Mesodermal cell (in vitro differentiated cells): ENCODE data around the gene PAFAH1B2.

Experiments used
- H3K27ac ChIP-seq: 2 replicates; pipeline ENCODE4 v1.7.0; 2013; ENCODE audit warnings: mild to moderate bottlenecking, low read depth, low read length, moderate library complexity; ENCODE audit not compliant: severe bottlenecking
- H3K36me3 ChIP-seq: 2 replicates; pipeline ENCODE4 v1.7.1; 2013; ENCODE audit warnings: mild to moderate bottlenecking, low read length, moderate library complexity; ENCODE audit not compliant: control insufficient read depth, insufficient read depth
- H3K4me1 ChIP-seq: one replicate; pipeline ENCODE4 v1.7.1; 2013; ENCODE audit warnings: mild to moderate bottlenecking, low read length; ENCODE audit not compliant: insufficient read depth, control insufficient read depth, poor library complexity, severe bottlenecking
- H3K4me3 ChIP-seq: 2 replicates; pipeline ENCODE4 v1.7.0; 2013; ENCODE audit warnings: low read length, control low read depth, mild to moderate bottlenecking; ENCODE audit not compliant: insufficient read depth, poor library complexity, severe bottlenecking; ENCODE audit errors: extremely low read depth
- H3K9me3 ChIP-seq: 2 replicates; pipeline ENCODE4 v1.7.1; 2013; ENCODE audit warnings: mild to moderate bottlenecking, low read length, moderate library complexity; ENCODE audit not compliant: control insufficient read depth
- WGBS, 2 experiments: methylation state at CpG; one replicate each; pipeline ENCODE4 v1.1.5; 2013; ENCODE audit warnings: missing lambda C conversion rate in 2 of 2; ENCODE audit not compliant: insufficient coverage in 2 of 2; 5-methylcytosine and 5-hydroxymethylcytosine counted together

The PAFAH1B2 gene

DNA sequence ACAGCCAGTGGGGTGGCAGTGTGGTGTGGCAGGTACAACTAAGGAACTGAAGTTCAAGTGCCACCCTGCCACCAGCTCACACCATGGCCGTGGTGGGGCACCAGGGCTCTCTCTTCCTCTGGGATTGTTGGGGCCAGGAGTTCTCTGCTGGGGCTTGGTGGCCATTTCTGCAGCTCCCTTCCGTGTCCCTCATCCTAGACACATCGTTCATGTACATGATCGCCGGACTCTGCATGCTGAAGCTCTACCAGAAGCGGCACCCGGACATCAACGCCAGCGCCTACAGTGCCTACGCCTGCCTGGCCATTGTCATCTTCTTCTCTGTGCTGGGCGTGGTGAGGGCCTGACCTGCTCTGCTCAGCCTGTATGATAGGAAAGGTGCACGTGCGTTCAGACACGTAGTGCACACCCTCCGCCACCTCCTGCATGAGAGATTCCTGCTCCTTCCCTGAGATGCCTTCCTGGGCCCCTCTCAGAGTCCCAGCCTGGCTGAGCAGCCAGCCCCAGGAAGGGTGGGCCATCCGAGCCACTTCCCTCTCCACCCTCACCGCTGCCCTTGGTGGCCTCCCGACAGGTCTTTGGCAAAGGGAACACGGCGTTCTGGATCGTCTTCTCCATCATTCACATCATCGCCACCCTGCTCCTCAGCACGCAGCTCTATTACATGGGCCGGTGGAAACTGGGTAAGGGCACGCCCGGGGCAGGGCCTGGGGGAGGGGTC lies 47.8 kb downstream of the PAFAH1B2 start:
- Histone ChIP-seq H3K4me1 (no peaks in the 10 kb centered on the region), H3K4me3 (no peak overlapping the region), H3K36me3 (peaks cover 64% of the 10 kb centered on the region)

DNA sequence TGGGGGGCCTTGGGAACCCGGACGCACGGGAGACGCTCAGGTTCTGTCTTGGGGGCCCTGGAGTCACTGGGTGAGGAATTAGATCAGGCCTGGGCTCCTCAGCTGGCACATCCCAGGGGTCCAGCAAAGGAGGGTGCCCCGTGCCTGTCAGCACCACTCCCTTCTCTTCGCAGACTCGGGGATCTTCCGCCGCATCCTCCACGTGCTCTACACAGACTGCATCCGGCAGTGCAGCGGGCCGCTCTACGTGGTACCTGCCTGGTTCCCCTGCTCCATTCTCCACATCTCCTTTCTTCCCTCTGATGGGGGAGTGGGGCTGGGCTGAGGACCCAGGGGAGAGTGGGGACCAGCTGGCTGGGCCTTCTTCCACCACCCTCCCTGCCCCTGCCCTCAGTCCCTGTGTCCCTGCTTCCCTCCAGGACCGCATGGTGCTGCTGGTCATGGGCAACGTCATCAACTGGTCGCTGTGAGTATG lies 48.4 kb downstream of the PAFAH1B2 start:
- Histone ChIP-seq H3K27ac (no peak overlapping the region), H3K4me3 (no peak overlapping the region), H3K36me3 (peaks cover 58% of the 10 kb centered on the region), H3K4me1 (no peaks in the 10 kb centered on the region), H3K9me3 (no peaks in the 10 kb centered on the region)
- WGBS, 2 experiments = 95% methylated on average over 11 to 14 of the region's 17 CpGs

More for the DNA sequence above, 47.8 kb downstream of the PAFAH1B2 start:
- Histone ChIP-seq H3K27ac (no peak overlapping the region), H3K9me3 (no peaks in the 10 kb centered on the region)
- 96 to 98% methylated on average over 21 to 22 of the region's 26 CpGs for WGBS, 2 experiments

DNA sequence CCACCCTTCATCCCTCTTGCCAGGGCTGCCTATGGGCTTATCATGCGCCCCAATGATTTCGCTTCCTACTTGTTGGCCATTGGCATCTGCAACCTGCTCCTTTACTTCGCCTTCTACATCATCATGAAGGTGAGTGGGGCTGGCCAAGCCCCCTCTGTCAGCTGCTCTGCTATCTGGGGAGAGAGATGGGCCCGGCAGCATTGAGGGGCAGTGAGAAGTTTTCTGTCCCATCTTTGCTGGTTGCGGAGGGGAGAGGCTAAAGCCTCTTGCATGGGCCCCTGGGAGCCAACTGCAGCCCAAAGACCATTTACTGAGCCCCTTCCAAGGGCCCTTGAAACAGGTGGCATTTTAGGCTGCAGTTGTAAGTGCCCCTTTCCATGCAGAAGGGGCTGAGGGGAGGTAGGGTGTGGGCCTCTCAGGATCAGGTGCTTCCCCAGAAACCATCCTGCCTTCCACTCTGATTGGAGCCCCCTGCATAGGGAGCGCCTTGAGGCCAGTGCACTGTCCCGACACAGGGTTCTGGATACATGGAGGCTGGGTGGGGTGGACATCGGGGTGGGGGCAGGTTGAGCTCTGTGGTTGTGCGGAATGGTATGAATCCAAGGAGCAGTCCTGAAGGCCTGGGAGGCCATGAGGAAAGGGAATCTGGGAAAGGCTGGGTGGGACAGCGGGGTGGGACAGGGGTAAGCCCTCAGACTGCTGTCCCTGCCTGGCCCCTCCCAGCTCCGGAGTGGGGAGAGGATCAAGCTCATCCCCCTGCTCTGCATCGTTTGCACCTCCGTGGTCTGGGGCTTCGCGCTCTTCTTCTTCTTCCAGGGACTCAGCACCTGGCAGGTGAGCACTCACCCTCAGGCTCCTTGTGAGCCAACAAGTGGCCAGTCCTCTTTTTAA lies 49.3 kb downstream of the PAFAH1B2 start:
- no peaks in the 10 kb centered on the region for H3K9me3 ChIP-seq
- 94 to 97% methylated on average over 10 to 14 of the region's 15 CpGs for WGBS, 2 experiments
- H3K4me3 ChIP-seq = no peak overlapping the region
- no peak overlapping the region for H3K27ac ChIP-seq
- peaks cover 50% of the 10 kb centered on the region for H3K36me3 ChIP-seq
- H3K4me1 ChIP-seq = peaks cover 5% of the 10 kb centered on the region

DNA sequence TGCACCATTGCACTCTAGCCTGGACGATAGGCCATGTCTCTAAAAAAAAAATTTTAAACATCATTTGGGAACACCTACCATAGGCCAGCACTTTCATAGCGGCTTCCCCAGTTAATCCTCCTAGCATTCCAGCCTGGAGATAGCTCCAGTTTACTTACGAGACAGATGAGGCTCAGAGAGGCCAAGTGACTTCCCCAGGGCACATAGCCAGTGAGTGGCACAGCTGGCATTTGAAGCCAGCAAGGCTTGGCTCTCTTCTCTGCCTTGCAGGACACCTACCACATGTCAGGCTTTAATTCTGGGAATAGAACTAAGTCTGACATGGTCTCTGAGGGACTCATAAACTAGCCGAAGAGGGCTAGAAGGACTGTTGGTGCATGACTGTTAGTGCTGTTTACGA lies 50.2 kb downstream of the PAFAH1B2 start:
- peaks cover 41% of the 10 kb centered on the region for H3K36me3 ChIP-seq
- peaks cover 8% of the 10 kb centered on the region for H3K4me1 ChIP-seq
- no peaks in the 10 kb centered on the region for H3K9me3 ChIP-seq
- 89 to 92% methylated on average over 4 to 5 of the region's 5 CpGs for WGBS, 2 experiments
- no peak overlapping the region for H3K27ac ChIP-seq
- no peak overlapping the region for H3K4me3 ChIP-seq

DNA sequence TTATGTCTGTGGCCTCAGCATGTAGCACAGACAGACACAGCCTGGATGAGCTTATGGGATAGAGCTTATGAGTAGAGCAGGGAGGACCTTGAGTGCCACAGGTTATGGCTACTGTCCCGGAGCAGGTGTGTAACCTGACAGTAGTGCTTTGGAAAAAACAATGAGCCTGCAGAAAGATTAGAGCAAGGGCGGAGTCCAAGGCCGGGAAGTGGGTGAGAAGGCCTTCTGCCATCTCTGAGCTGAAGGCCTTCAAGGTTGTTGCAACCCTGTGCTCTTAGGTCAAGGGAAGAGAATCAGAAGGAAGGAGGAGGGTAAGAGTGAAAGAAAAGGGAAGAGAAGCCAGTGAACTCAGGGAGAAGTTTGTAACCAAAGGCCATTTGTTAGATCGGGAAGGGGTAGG lies 51.2 kb downstream of the PAFAH1B2 start:
- WGBS, 2 experiments = 93 to 94% methylated on average over 4 of the region's 4 CpGs
- Histone ChIP-seq H3K27ac (no peak overlapping the region), H3K4me1 (peaks cover 8% of the 10 kb centered on the region), H3K36me3 (peaks cover 32% of the 10 kb centered on the region), H3K4me3 (no peak overlapping the region), H3K9me3 (no peaks in the 10 kb centered on the region)

DNA sequence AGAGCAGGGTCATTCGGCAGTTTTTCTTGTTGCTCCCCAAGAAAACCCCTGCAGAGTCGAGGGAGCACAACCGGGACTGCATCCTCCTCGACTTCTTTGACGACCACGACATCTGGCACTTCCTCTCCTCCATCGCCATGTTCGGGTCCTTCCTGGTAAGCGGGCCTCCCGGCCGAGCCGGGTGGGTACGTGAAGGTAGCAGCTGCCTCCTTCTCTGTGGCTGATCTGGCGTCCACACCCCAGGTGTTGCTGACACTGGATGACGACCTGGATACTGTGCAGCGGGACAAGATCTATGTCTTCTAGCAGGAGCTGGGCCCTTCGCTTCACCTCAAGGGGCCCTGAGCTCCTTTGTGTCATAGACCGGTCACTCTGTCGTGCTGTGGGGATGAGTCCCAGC lies 51.7 kb downstream of the PAFAH1B2 start:
- Histone ChIP-seq H3K4me3 (no peak overlapping the region), H3K27ac (no peak overlapping the region), H3K9me3 (no peaks in the 10 kb centered on the region), H3K4me1 (peaks cover 13% of the 10 kb centered on the region), H3K36me3 (peaks cover 28% of the 10 kb centered on the region)
- WGBS, 2 experiments = 94 to 95% methylated on average over 19 of the region's 19 CpGs

GRCh38 chr11:117197006-117197405 lies 52.9 kb downstream of the PAFAH1B2 start:
- 90 to 98% methylated on average over 2 to 5 of the region's 7 CpGs for WGBS, 2 experiments
- Histone ChIP-seq H3K4me1 (peaks cover 23% of the 10 kb centered on the region), H3K9me3 (no peaks in the 10 kb centered on the region), H3K27ac (no peak overlapping the region), H3K4me3 (no peak overlapping the region), H3K36me3 (peaks cover 28% of the 10 kb centered on the region)

- Histone ChIP-seq H3K36me3 (peaks cover 32% of the 10 kb centered on the region), H3K27ac (peak overlapping the region; percentile 83), H3K9me3 (no peaks in the 10 kb centered on the region), H3K4me3 (no peak overlapping the region), H3K4me1 (peaks cover 31% of the 10 kb centered on the region)
- 71 to 83% methylated on average over 9 to 11 of the region's 17 CpGs for WGBS, 2 experiments
Observed at GRCh38 chr11:117197516-117198456, 53.7 kb downstream of the PAFAH1B2 start.

DNA sequence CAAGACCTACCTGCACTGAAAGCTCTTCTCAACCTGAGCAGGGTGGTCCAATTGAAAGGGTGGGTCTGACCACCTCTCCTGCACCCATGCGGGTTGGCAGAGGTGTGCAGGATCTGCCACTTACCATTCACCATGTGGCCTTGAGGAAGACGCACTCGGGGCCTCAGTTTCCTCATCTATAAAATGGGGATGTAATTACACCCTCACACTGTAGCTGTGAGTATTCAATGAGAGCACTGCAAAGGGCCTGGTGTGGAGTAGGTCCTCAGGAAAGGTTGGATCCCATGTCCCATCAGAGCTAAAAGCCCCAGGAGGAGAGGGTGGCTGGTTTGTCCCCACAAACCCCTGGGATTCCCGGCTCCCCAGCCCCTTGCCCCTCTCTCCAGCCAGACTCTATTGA lies 54.5 kb downstream of the PAFAH1B2 start:
- H3K4me1 ChIP-seq = peaks cover 39% of the 10 kb centered on the region
- H3K36me3 ChIP-seq = peaks cover 32% of the 10 kb centered on the region
- H3K4me3 ChIP-seq = peak overlapping the region; percentile 51
- H3K27ac ChIP-seq = peak overlapping the region; percentile 83
- no peaks in the 10 kb centered on the region for H3K9me3 ChIP-seq
- 67 to 100% methylated on average over 1 of the region's 4 CpGs for WGBS, 2 experiments
